Measurements from ENCODE around the gene ERCC1. TPM values are rescaled to one million over a fixed set of nuclear protein-coding genes. Genes with fewer than 3 reads are reported as not detected.

The ERCC1 gene
- total RNA-seq, 1 experiment from 2014 or later = 103 TPM

GRCh38 chr19:45463241-45463640 lies 39.5 kb upstream of the ERCC1 start:
- no peaks in the 10 kb centered on the region for H3K36me3 ChIP-seq (ENCODE audit: control insufficient read depth in 1 of 2, insufficient read depth in 2 of 2, low read length in 2 of 2)
- H3K79me2 ChIP-seq (ENCODE audit: insufficient read depth, low read length) = peaks cover 4% of the 10 kb centered on the region; the same call in 1 of the 2 replicates
- no TSS peak for BruUV-seq (replicated peaks)
- DNase-seq (ENCODE audit: low read depth, low spot score) (no peak), ATAC-seq (no peak)
- ChIA-PET POLR2A (interaction anchor here (1.4 kb wide), 1 partner anchor 22 kb away, joined by 3 read pairs; no protein-coding TSS in a partner anchor), RAD21 (ENCODE audit: low non-redundant PET in 1 of 2, low total read pairs in 2 of 2, uncharacterized antibody in 2 of 2, unreplicated experiment in 2 of 2) (no interaction called here), CTCF (interaction anchor here (1.9 kb wide), 1 partner anchor 24 kb away, joined by 7 read pairs; no protein-coding TSS in a partner anchor)
- H3K4me2 ChIP-seq (ENCODE audit: low read length) = no peak overlapping the region
- H2AFZ ChIP-seq (ENCODE audit: low read depth, low read length, poor library complexity, severe bottlenecking) = no peak overlapping the region
- H3K9ac ChIP-seq (ENCODE audit: low read length) = no peak overlapping the region
- H4K20me1 ChIP-seq (ENCODE audit: insufficient read depth) = no peaks in the 10 kb centered on the region; the same call in 1 of the 2 replicates
- TF ChIP-seq ZFX (IDR thresholded peaks at IDR 0.05) (no peak), EZH2 (IDR thresholded peaks at IDR 0.05) (no peak), FOSL1 (IDR thresholded peaks at IDR 0.05; ENCODE audit: low read depth) (no peak), YY1 (IDR thresholded peaks at IDR 0.05; ENCODE audit: extremely low read depth, insufficient replicate concordance, low read depth, low read length) (no peak), RAD21 (IDR thresholded peaks at IDR 0.05; ENCODE audit: low read depth) (no peak), EZH2phosphoT487 (IDR thresholded peaks at IDR 0.05; ENCODE audit: borderline replicate concordance) (no peak), CEBPB (IDR thresholded peaks at IDR 0.05; ENCODE audit: low read depth) (no peak), MAX (IDR thresholded peaks at IDR 0.05) (no peak), SRF (IDR thresholded peaks at IDR 0.05; ENCODE audit: low read depth) (no peak)
- TF ChIP-seq, protein P1, sequence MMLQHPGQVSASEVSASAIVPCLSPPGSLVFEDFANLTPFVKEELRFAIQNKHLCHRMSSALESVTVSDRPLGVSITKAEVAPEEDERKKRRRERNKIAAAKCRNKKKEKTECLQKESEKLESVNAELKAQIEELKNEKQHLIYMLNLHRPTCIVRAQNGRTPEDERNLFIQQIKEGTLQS (IDR thresholded peaks at IDR 0.05) = no peak
- H3K9me2 ChIP-seq (ENCODE audit: insufficient read depth) = no peaks in the 10 kb centered on the region
- H3K27ac ChIP-seq (ENCODE audit: low read depth, low read length) = no peak overlapping the region
- H3K4me3 ChIP-seq (replicated peaks in 1 of 2; ENCODE audit: low read depth in 1 of 2, low read length in 2 of 2) = no peak overlapping the region
- peaks cover 0 to 31% of the 10 kb centered on the region in 2 experiments; a peak in 2 of 4 replicates for H3K4me1 ChIP-seq (ENCODE audit: control insufficient read depth in 1 of 2, insufficient read depth in 2 of 2, low read length in 2 of 2)
- intact Hi-C loops (cut with micrococcal nuclease) = no loop called here
- H3K9me3 ChIP-seq (ENCODE audit: control insufficient read depth in 1 of 2, insufficient read depth in 1 of 2, low read depth in 1 of 2, low read length in 2 of 2) = no peaks in the 10 kb centered on the region
- no peaks in the 10 kb centered on the region for H3K27me3 ChIP-seq (ENCODE audit: insufficient read depth, low read length)

GRCh38 chr19:45462174-45462573 lies 38.5 kb upstream of the ERCC1 start:
- peaks cover 0 to 21% of the 10 kb centered on the region in 2 experiments; a peak in 2 of 4 replicates for H3K4me1 ChIP-seq (ENCODE audit: control insufficient read depth in 1 of 2, insufficient read depth in 2 of 2, low read length in 2 of 2)
- ChIA-PET RAD21 (ENCODE audit: low non-redundant PET in 1 of 2, low total read pairs in 2 of 2, uncharacterized antibody in 2 of 2, unreplicated experiment in 2 of 2) (no interaction called here), POLR2A (interaction anchor here (1.4 kb wide), 1 partner anchor 21 kb away, joined by 3 read pairs; no protein-coding TSS in a partner anchor), CTCF (interaction anchor here (0.7 to 1.9 kb wide), 2 partner anchors 23 kb away, joined by 3 to 7 read pairs; no protein-coding TSS in a partner anchor)
- H3K9me2 ChIP-seq (ENCODE audit: insufficient read depth) = no peaks in the 10 kb centered on the region
- intact Hi-C loops (cut with micrococcal nuclease) = no loop called here
- ATAC-seq (no peak), DNase-seq (ENCODE audit: low read depth, low spot score) (no peak)
- no peaks in the 10 kb centered on the region for H3K27me3 ChIP-seq (ENCODE audit: insufficient read depth, low read length)
- BruUV-seq (replicated peaks) = no TSS peak
- H3K27ac ChIP-seq (ENCODE audit: low read depth, low read length) = no peak overlapping the region
- H3K9ac ChIP-seq (ENCODE audit: low read length) = no peak overlapping the region
- no peaks in the 10 kb centered on the region for H3K9me3 ChIP-seq (ENCODE audit: control insufficient read depth in 1 of 2, insufficient read depth in 1 of 2, low read depth in 1 of 2, low read length in 2 of 2)
- H3K4me3 ChIP-seq (replicated peaks in 1 of 2; ENCODE audit: low read depth in 1 of 2, low read length in 2 of 2) = no peak overlapping the region
- no peaks in the 10 kb centered on the region for H4K20me1 ChIP-seq (ENCODE audit: insufficient read depth)
- H3K79me2 ChIP-seq (ENCODE audit: insufficient read depth, low read length) = no peaks in the 10 kb centered on the region
- no peaks in the 10 kb centered on the region for H3K36me3 ChIP-seq (ENCODE audit: control insufficient read depth in 1 of 2, insufficient read depth in 2 of 2, low read length in 2 of 2)
- no peak overlapping the region for H2AFZ ChIP-seq (ENCODE audit: low read depth, low read length, poor library complexity, severe bottlenecking)
- no peak overlapping the region for H3K4me2 ChIP-seq (ENCODE audit: low read length)
- no peak for TF ChIP-seq EZH2 (IDR thresholded peaks at IDR 0.05)
- TF ChIP-seq FOSL1 (IDR thresholded peaks at IDR 0.05; ENCODE audit: low read depth) = no peak
- TF ChIP-seq SIN3A (IDR thresholded peaks at IDR 0.05; ENCODE audit: low read depth) = no peak
- no peak for TF ChIP-seq POLR2A (IDR thresholded peaks at IDR 0.05; ENCODE audit: borderline replicate concordance, extremely low read depth, insufficient read depth, insufficient read length)
- no peak for TF ChIP-seq REST (IDR thresholded peaks at IDR 0.05; ENCODE audit: low read depth)
- TF ChIP-seq CEBPB (IDR thresholded peaks at IDR 0.05; ENCODE audit: low read depth) = no peak
- no peak for TF ChIP-seq TCF7L2 (IDR thresholded peaks at IDR 0.05; ENCODE audit: borderline replicate concordance, extremely low read depth, insufficient read depth, insufficient read length)
- TF ChIP-seq SP1 (IDR thresholded peaks at IDR 0.05; ENCODE audit: low read depth) = no peak
